Measurements from ENCODE around the gene FOXF2. TPM values are rescaled to one million over a fixed set of nuclear protein-coding genes. Genes with fewer than 3 reads are reported as not detected.

FOXF2 gene
- total RNA-seq, 4 donors from 2014 or later = 9.0 to 45.2 (median 13.5) TPM

GRCh38 chr6:1386038-1386709 is 3.2 kb upstream of the FOXF2 start:
- in situ Hi-C loops (cut with MboI; ENCODE audit: low pct_ligation_motif_present in 1 of 4, low pct_unique_long_range_greater_than_20kb in 1 of 4, low sequenced_read_pairs in 3 of 4) = loop anchor here in 2 of 4 donors (10.0 to 25.0 kb wide), 3 partner anchors 474 to 791 kb away; no protein-coding TSS in a partner anchor
- Histone ChIP-seq H3K27me3 (peaks cover 97% of the 10 kb centered on the region), H3K27ac (peak overlapping the region; percentile 82 to 88 (median 86)), H3K36me3 (no peaks in the 10 kb centered on the region), H3K4me1 (peaks cover 5 to 39% (median 24%) of the 10 kb centered on the region in 4 donors), H3K9me3 (no peaks in the 10 kb centered on the region), H3K4me3 (peak overlapping the region in 1 of 4 donors; percentile 16)
- WGBS, 2 donors (ENCODE audit: low coverage in 1 of 2) = 49 to 50% methylated on average over 1 to 4 of the region's 4 CpGs
- no peak for DNase-seq
- intact Hi-C loops (cut with DNase I; ENCODE audit: low total_unique reads) = no loop called here
- no peak for TF ChIP-seq POLR2AphosphoS5 (IDR thresholded peaks at IDR 0.05)
- TF ChIP-seq POLR2A (IDR thresholded peaks at IDR 0.05) = no peak
- TF ChIP-seq, protein P1, sequence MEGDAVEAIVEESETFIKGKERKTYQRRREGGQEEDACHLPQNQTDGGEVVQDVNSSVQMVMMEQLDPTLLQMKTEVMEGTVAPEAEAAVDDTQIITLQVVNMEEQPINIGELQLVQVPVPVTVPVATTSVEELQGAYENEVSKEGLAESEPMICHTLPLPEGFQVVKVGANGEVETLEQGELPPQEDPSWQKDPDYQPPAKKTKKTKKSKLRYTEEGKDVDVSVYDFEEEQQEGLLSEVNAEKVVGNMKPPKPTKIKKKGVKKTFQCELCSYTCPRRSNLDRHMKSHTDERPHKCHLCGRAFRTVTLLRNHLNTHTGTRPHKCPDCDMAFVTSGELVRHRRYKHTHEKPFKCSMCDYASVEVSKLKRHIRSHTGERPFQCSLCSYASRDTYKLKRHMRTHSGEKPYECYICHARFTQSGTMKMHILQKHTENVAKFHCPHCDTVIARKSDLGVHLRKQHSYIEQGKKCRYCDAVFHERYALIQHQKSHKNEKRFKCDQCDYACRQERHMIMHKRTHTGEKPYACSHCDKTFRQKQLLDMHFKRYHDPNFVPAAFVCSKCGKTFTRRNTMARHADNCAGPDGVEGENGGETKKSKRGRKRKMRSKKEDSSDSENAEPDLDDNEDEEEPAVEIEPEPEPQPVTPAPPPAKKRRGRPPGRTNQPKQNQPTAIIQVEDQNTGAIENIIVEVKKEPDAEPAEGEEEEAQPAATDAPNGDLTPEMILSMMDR (IDR thresholded peaks at IDR 0.05) = no peak
- no peak for TF ChIP-seq EP300 (IDR thresholded peaks at IDR 0.05; ENCODE audit: low read depth)

- Histone ChIP-seq H3K4me1 (peaks cover 0 to 28% (median 13%) of the 10 kb centered on the region in 4 donors), H3K4me3 (peak overlapping the region in 3 of 4 donors; percentile 23 to 56 (median 49)), H3K9me3 (no peaks in the 10 kb centered on the region), H3K36me3 (no peaks in the 10 kb centered on the region), H3K27me3 (peaks cover 97% of the 10 kb centered on the region), H3K27ac (peak overlapping the region; percentile 82 to 88 (median 86))
- intact Hi-C loops (cut with DNase I; ENCODE audit: low total_unique reads) = no loop called here
- in situ Hi-C loops (cut with MboI; ENCODE audit: low pct_ligation_motif_present in 1 of 4, low pct_unique_long_range_greater_than_20kb in 1 of 4, low sequenced_read_pairs in 3 of 4) = loop anchor here in 2 of 4 donors (10.0 to 25.0 kb wide), 3 partner anchors 475 to 793 kb away; no protein-coding TSS in a partner anchor
- no peak for TF ChIP-seq EP300 (IDR thresholded peaks at IDR 0.05; ENCODE audit: low read depth)
- TF ChIP-seq POLR2AphosphoS5 (IDR thresholded peaks at IDR 0.05) = no peak
- TF ChIP-seq, protein P1 (IDR thresholded peaks at IDR 0.05) = no peak
- TF ChIP-seq POLR2A (IDR thresholded peaks at IDR 0.05) = no peak
- 25 to 28% methylated on average over 8 to 11 of the region's 11 CpGs for WGBS, 2 donors (ENCODE audit: low coverage in 1 of 2)
- DNase-seq = no peak
Measured at GRCh38 chr6:1387538-1387875, 1.9 kb upstream of the FOXF2 start.

DNA sequence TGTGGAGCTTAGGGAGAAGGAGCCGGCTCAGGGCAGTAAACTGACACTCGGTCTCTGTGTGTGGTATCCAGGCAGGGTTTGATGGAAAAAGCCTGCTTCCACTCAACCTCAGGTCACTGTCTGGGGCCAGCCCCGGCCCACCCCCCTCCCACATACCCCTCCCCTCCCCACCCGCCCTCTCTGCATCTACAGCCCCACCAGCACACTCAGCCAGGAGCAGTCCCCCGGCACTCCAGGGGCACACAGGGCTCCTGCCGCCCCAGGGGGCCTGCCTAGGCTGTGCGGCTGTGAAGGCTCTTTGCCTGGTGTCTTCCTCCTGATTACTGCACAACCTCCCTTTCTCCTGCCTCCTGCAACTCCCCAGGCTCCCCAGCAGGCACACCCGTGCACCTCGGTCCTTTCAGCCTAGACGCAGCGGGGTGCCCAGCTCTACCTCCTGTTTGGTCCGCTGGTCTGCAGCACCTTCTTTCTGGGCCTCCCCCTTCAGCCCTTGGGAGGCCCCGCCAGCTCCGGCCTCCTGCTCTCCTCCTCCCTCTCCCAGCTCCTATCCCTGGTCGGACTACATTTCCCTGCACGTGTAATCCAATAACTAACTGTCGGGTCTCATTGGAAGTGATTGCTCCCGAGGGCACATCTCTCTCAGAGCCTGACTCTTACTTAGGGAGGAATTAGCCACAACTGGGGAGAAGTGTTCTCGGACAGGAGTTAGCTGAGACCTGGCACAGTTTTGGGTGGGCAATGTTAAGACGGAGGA is 1.3 kb upstream of the FOXF2 start:
- intact Hi-C loops (cut with DNase I; ENCODE audit: low total_unique reads) (no loop called here), in situ Hi-C loops (cut with MboI; ENCODE audit: low pct_ligation_motif_present in 1 of 4, low pct_unique_long_range_greater_than_20kb in 1 of 4, low sequenced_read_pairs in 3 of 4) (loop anchor here in 2 of 4 donors (10.0 to 25.0 kb wide), 3 partner anchors 476 to 793 kb away; no protein-coding TSS in a partner anchor)
- WGBS, 2 donors (ENCODE audit: low coverage in 1 of 2) = 10 to 12% methylated on average over 5 to 17 of the region's 20 CpGs
- H3K27me3 ChIP-seq = peaks cover 97% of the 10 kb centered on the region
- peak overlapping the region in 3 of 4 donors; percentile 23 to 56 (median 49) for H3K4me3 ChIP-seq
- H3K4me1 ChIP-seq = peaks cover 0 to 22% (median 10%) of the 10 kb centered on the region in 4 donors
- peak overlapping the region; percentile 82 to 88 (median 86) for H3K27ac ChIP-seq
- TF ChIP-seq POLR2AphosphoS5 (IDR thresholded peaks at IDR 0.05) = peak in 1 of 3 donors; percentile 34
- TF ChIP-seq POLR2A (IDR thresholded peaks at IDR 0.05) = peak; percentile 29
- no peak for TF ChIP-seq EP300 (IDR thresholded peaks at IDR 0.05; ENCODE audit: low read depth)
- TF ChIP-seq, protein P1 (IDR thresholded peaks at IDR 0.05) = no peak
- DNase-seq = no peak
- no peaks in the 10 kb centered on the region for H3K9me3 ChIP-seq
- H3K36me3 ChIP-seq = no peaks in the 10 kb centered on the region
